Measurements from ENCODE around the gene REX1BD. TPM values are rescaled to one million over a fixed set of nuclear protein-coding genes. Genes with fewer than 3 reads are reported as not detected.

The REX1BD gene
- total RNA-seq, 1 donor from 2014 or later: 47.4 TPM

- no peak overlapping the region for H3K27ac ChIP-seq (ENCODE audit: low read depth, low read length)
- no peak overlapping the region for H2AFZ ChIP-seq (ENCODE audit: low read depth, low read length)
- no peaks in the 10 kb centered on the region for H3K36me3 ChIP-seq (ENCODE audit: insufficient read depth, low read length)
- no peak overlapping the region for H3K9ac ChIP-seq (ENCODE audit: low read length)
- H3K27me3 ChIP-seq (ENCODE audit: insufficient read depth, low read length): peaks cover 9% of the 10 kb centered on the region
- FAIRE-seq (no peak), DNase-seq (ENCODE audit: low read depth) (no peak)
- no peaks in the 10 kb centered on the region for H3K79me2 ChIP-seq (ENCODE audit: insufficient read depth, low read length)
- H3K9me3 Mint-ChIP-seq (ENCODE audit: unreplicated experiment): peaks cover 18% of the 10 kb centered on the region
- no peaks in the 10 kb centered on the region for H3K4me1 Mint-ChIP-seq (ENCODE audit: low read depth, unreplicated experiment)
- no peak overlapping the region for H3K4me3 ChIP-seq (ENCODE audit: insufficient read depth, low read depth, low read length)
- H3K36me3 Mint-ChIP-seq (ENCODE audit: low read depth, unreplicated experiment): peaks cover 4% of the 10 kb centered on the region
- H3K4me2 ChIP-seq (ENCODE audit: low read length): no peak overlapping the region
- peaks cover 47% of the 10 kb centered on the region for H3K27me3 Mint-ChIP-seq (ENCODE audit: low read depth, unreplicated experiment)
- no peaks in the 10 kb centered on the region for H4K20me1 ChIP-seq (ENCODE audit: insufficient read depth, low read length)
- H3K9me3 ChIP-seq (ENCODE audit: insufficient read depth, low read depth, low read length): peaks cover 2% of the 10 kb centered on the region
- TF ChIP-seq CTCF (IDR thresholded peaks at IDR 0.05; ENCODE audit: insufficient read depth, low read depth, low read length) (no peak), EZH2 (IDR thresholded peaks at IDR 0.05; ENCODE audit: insufficient read depth, low read length) (no peak)
- no peaks in the 10 kb centered on the region for H3K4me1 ChIP-seq (ENCODE audit: insufficient read depth, low read length)
- H3K27ac Mint-ChIP-seq (ENCODE audit: unreplicated experiment): no peak overlapping the region
- H3K4me3 Mint-ChIP-seq (ENCODE audit: unreplicated experiment): no peak overlapping the region
Measured at GRCh38 chr19:18618236-18618635, 29.6 kb downstream of the REX1BD start.

GRCh38 chr19:18620311-18620710 lies 31.7 kb downstream of the REX1BD start:
- Histone ChIP-seq H3K9ac (ENCODE audit: low read length) (no peak overlapping the region), H3K4me2 (ENCODE audit: low read length) (no peak overlapping the region), H3K4me1 (ENCODE audit: insufficient read depth, low read length) (no peaks in the 10 kb centered on the region), H3K36me3 (ENCODE audit: insufficient read depth, low read length) (no peaks in the 10 kb centered on the region), H3K79me2 (ENCODE audit: insufficient read depth, low read length) (no peaks in the 10 kb centered on the region), H3K4me3 (ENCODE audit: insufficient read depth, low read depth, low read length) (no peak overlapping the region), H2AFZ (ENCODE audit: low read depth, low read length) (no peak overlapping the region), H3K27me3 (ENCODE audit: insufficient read depth, low read length) (no peaks in the 10 kb centered on the region), H3K9me3 (ENCODE audit: insufficient read depth, low read depth, low read length) (peaks cover 2% of the 10 kb centered on the region), H4K20me1 (ENCODE audit: insufficient read depth, low read length) (no peaks in the 10 kb centered on the region), H3K27ac (ENCODE audit: low read depth, low read length) (no peak overlapping the region)
- DNase-seq (ENCODE audit: low read depth): no peak
- Mint-ChIP-seq H3K4me3 (ENCODE audit: unreplicated experiment) (no peak overlapping the region), H3K9me3 (ENCODE audit: unreplicated experiment) (peaks cover 14% of the 10 kb centered on the region), H3K27ac (ENCODE audit: unreplicated experiment) (no peak overlapping the region), H3K36me3 (ENCODE audit: low read depth, unreplicated experiment) (peaks cover 4% of the 10 kb centered on the region), H3K4me1 (ENCODE audit: low read depth, unreplicated experiment) (no peaks in the 10 kb centered on the region), H3K27me3 (ENCODE audit: low read depth, unreplicated experiment) (peaks cover 38% of the 10 kb centered on the region)
- TF ChIP-seq CTCF (IDR thresholded peaks at IDR 0.05; ENCODE audit: insufficient read depth, low read depth, low read length): no peak
- TF ChIP-seq EZH2 (IDR thresholded peaks at IDR 0.05; ENCODE audit: insufficient read depth, low read length): no peak
- no peak for FAIRE-seq

- FAIRE-seq: no peak
Measured at GRCh38 chr19:18620902-18621301, 32.3 kb downstream of the REX1BD start.

More at GRCh38 chr19:18620902-18621301, 32.3 kb downstream of the REX1BD start:
- Mint-ChIP-seq H3K9me3 (ENCODE audit: unreplicated experiment) (peaks cover 14% of the 10 kb centered on the region), H3K4me1 (ENCODE audit: low read depth, unreplicated experiment) (no peaks in the 10 kb centered on the region), H3K27ac (ENCODE audit: unreplicated experiment) (no peak overlapping the region), H3K36me3 (ENCODE audit: low read depth, unreplicated experiment) (peaks cover 4% of the 10 kb centered on the region), H3K4me3 (ENCODE audit: unreplicated experiment) (no peak overlapping the region), H3K27me3 (ENCODE audit: low read depth, unreplicated experiment) (peaks cover 33% of the 10 kb centered on the region)
- Histone ChIP-seq H3K4me1 (ENCODE audit: insufficient read depth, low read length) (no peaks in the 10 kb centered on the region), H3K27me3 (ENCODE audit: insufficient read depth, low read length) (no peaks in the 10 kb centered on the region), H3K4me2 (ENCODE audit: low read length) (no peak overlapping the region), H3K36me3 (ENCODE audit: insufficient read depth, low read length) (no peaks in the 10 kb centered on the region), H3K9ac (ENCODE audit: low read length) (no peak overlapping the region), H3K79me2 (ENCODE audit: insufficient read depth, low read length) (no peaks in the 10 kb centered on the region), H2AFZ (ENCODE audit: low read depth, low read length) (no peak overlapping the region), H4K20me1 (ENCODE audit: insufficient read depth, low read length) (no peaks in the 10 kb centered on the region), H3K4me3 (ENCODE audit: insufficient read depth, low read depth, low read length) (no peak overlapping the region), H3K9me3 (ENCODE audit: insufficient read depth, low read depth, low read length) (peaks cover 2% of the 10 kb centered on the region), H3K27ac (ENCODE audit: low read depth, low read length) (no peak overlapping the region)
- no peak for DNase-seq (ENCODE audit: low read depth)
- TF ChIP-seq EZH2 (IDR thresholded peaks at IDR 0.05; ENCODE audit: insufficient read depth, low read length) (no peak), CTCF (IDR thresholded peaks at IDR 0.05; ENCODE audit: insufficient read depth, low read depth, low read length) (no peak)

Data from astrocyte (in vitro differentiated cells and primary cell).